GM12878 (cell line): Measurements from ENCODE around the gene NAT8.

Experiments used
- CTCF ChIP-seq, 3 experiments: IDR thresholded peaks in 2 of 3; conservative IDR thresholded peaks in 1 of 3; 2 replicates each; pipeline ENCODE4 v1.5.1; 2011; ENCODE audit warnings: low read depth in 3 of 3, low read length in 3 of 3, mild to moderate bottlenecking in 3 of 3, control low read depth in 2 of 3, moderate library complexity in 2 of 3, inconsistent platforms in 1 of 3, mixed read lengths in 1 of 3; ENCODE audit not compliant: control insufficient read depth in 2 of 3, insufficient read depth in 1 of 3; ENCODE audit errors: extremely low read depth in 1 of 3
- NFIC ChIP-seq: IDR thresholded peaks from 2 replicates; pipeline ENCODE4 v1.6.1; 2012; ENCODE audit warnings: low read depth, mild to moderate bottlenecking, inconsistent platforms, low read length, moderate library complexity
- PAX5 ChIP-seq: IDR thresholded peaks from 2 replicates; pipeline ENCODE4 v1.6.1; 2011; ENCODE audit warnings: low read depth, low read length, borderline replicate concordance
- POLR2A ChIP-seq: IDR thresholded peaks from 2 replicates; pipeline ENCODE4 v1.6.1; 2011; ENCODE audit warnings: low read depth, mild to moderate bottlenecking, low read length
- ZNF24 ChIP-seq: fragments of 450-650 bp; IDR thresholded peaks from 2 replicates; pipeline ENCODE4 v1.6.1; 2017; ENCODE audit warnings: antibody characterized with exemption, mild to moderate bottlenecking
- ZSCAN29 ChIP-seq: fragments of 450-650 bp; IDR thresholded peaks from 2 replicates; pipeline ENCODE4 v1.6.1; 2017; ENCODE audit warnings: mild to moderate bottlenecking, moderate library complexity

GRCh38 chr2:73614105-73614504 lies 28.1 kb downstream of the NAT8 start:
- TF ChIP-seq NFIC (no peak), CTCF (IDR thresholded peaks at IDR 0.05 in 2 of 3, conservative IDR thresholded peaks at IDR 0.05 in 1 of 3; ENCODE audit: control insufficient read depth in 2 of 3, extremely low read depth in 1 of 3, insufficient read depth in 1 of 3, low read depth in 3 of 3, low read length in 3 of 3) (no peak), POLR2A (no peak), PAX5 (no peak), ZNF24 (no peak), ZSCAN29 (no peak)
